ENCODE measurements around the gene ZNF234. TPM values are rescaled to one million over a fixed set of nuclear protein-coding genes. Genes with fewer than 3 reads are reported as not detected.
"Not testable (repeated sequence)": the region's sequence is repeated elsewhere in the genome, so short reads cannot be mapped to it uniquely, and the experiment has no call there.

ZNF234 gene
- total RNA-seq, result 1 to 10 TPM; 8.1 to 9.6 TPM
- long read RNA-seq, full-length matches to known transcripts, result 10 of 12 reads
- long read RNA-seq, partial matches to known transcripts, result 0 of 12 reads
- long read RNA-seq, other reads (novel, unspliced or antisense), result 2 of 12 reads

- ATAC-seq, result peak; percentile 99
These were observed at the start of gene ZNF234 for GRCh38 chr19:44141191-44142058. TSS of gene ZNF234 (plus strand) at chr19:44141554. CDS start at chr19:44144633, 3,079 bp downstream.

GRCh38 chr19:44092108-44092507 lies 49.2 kb upstream of the ZNF234 start:
- no peak for ATAC-seq
- DNase-seq, result no peak
- intact Hi-C loops (cut with DNase I), result no loop called here

More at GRCh38 chr19:44141191-44142058, at the start of gene ZNF234:
- intact Hi-C loops (cut with DNase I), result no loop called here
- DNase-seq, result peak; percentile 91

GRCh38 chr19:44093931-44094765 lies 47.2 kb upstream of the ZNF234 start, which contains the start of gene ZNF224:
TSS of gene ZNF224 (plus strand) at chr19:44094361. CDS start at chr19:44097874, 3,513 bp downstream.
- ATAC-seq (peak; percentile 99 to 100), DNase-seq (peak; percentile 93)
- intact Hi-C loops (cut with DNase I), result no loop called here

GRCh38 chr19:44107751-44108150 lies 33.6 kb upstream of the ZNF234 start:
- ATAC-seq, result no peak
- intact Hi-C loops (cut with DNase I), result no loop called here

DNA sequence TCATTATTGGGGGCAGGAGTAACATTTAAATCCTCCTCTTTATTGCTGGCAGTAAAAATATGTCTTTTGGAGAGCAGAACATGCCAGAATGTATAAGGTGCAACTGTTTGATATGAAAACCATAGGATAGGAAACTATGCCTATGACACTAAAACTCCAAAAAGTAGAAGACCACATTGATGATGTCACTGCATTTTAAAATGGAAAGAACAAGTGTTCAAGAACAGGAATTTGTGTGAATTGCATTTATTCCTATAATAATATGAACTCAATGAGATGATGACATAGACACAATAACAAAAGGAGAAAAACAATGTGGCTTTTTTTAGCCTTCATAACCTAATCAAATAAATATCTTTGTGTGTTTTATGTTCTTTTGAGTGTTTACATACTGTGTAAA lies 31.9 kb upstream of the ZNF234 start:
- DNase-seq, result no peak
- intact Hi-C loops (cut with DNase I), result no loop called here
- no peak for ATAC-seq

More at GRCh38 chr19:44107751-44108150, 33.6 kb upstream of the ZNF234 start:
- no peak for DNase-seq

DNA sequence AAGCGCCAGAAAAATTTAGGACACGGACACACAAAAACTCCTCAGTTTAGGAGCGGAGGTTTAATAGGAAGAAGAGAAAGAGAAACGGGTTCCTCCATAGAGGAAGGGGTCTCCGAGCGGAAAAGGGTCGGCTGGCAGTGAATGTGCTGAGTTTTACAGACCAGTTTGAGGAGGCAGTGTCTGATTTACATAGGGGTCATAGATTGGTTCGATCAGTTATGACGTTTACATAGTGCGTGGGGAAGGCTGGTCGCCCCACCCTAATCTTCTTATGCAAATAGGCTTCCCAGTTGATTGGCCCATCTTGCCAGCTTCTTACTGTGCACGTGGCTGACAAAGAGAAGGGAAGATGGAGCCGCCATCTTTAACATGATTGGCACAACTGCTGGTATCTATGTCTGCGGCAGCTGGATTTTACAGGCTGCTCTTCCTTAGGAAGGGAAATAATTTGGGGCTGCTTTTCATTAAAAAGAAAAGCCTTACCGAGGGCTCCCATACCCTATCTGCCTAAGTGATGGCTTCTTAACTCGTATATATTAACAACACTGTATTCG lies 29.4 kb upstream of the ZNF234 start:
- ATAC-seq (no peak), DNase-seq (peak; percentile 37)
- intact Hi-C loops (cut with DNase I), result loop anchor here in 1 of 2 donors (5.0 kb wide), 1 partner anchor 195 kb away; the partner anchor contains the start of gene ZNF235

DNA sequence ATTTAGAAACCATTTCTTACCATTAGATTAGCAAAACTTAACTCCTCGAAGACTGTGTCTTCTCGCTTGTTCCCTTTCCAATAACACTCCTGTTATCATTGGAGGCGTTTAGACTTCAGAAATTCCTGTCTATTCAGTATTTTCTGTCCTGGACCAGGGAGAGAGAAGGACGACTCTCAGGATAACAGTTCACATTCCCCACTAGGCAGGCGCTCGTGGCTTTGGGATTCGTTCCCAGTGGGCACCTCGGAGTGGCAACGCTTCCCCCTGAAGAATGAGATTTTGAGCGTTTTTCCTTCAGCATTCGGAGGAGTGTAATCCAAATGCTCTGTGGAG lies 28.6 kb upstream of the ZNF234 start:
- no peak for ATAC-seq
- no peak for DNase-seq
- intact Hi-C loops (cut with DNase I), result loop anchor here in 1 of 2 donors (5.0 kb wide), 1 partner anchor 195 kb away; the partner anchor contains the start of gene ZNF235

DNA sequence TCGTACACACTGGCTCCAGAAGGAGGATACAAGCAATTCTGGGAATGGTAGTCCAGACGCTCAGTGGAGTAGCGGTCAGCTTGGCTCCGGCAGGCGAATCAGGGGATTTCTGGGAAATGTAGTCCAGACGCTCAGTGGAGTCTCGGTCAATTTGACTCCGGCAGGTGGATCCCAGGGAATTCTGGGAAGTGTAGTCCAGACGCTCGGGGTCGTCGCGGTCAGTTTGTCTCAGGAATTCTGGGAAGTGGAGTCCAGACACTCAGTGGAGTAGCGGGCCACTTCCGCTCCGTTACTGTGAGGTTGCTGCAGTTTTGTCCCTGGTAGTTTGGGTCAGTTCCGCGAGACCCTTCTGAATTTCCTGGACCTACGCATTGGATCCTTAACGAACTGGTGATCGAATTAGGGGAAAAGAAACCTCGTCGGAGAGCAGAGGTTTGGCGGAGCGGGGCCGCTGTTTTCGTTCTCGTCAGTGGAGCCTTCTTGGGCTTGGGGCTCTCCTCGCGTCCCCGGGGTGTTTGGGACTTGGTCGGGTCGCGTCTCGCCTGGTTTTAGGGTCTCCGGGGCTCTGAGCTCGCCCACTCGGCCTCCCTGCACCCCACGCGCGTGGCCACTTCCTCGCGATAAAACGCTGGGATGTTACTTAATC lies 28.1 kb upstream of the ZNF234 start, which contains the start of gene ZNF225:
Gene ZNF225 (plus strand): TSS at position 262 of the 646 bp plus-strand sequence. CDS start 2,429 bp downstream, outside the sequence.
- DNase-seq (peak; percentile 95), ATAC-seq (peak; percentile 99)
- intact Hi-C loops (cut with DNase I), result loop anchor here in 1 of 2 donors (5.0 kb wide), 1 partner anchor 194 kb away; the partner anchor contains the start of gene ZNF235

DNA sequence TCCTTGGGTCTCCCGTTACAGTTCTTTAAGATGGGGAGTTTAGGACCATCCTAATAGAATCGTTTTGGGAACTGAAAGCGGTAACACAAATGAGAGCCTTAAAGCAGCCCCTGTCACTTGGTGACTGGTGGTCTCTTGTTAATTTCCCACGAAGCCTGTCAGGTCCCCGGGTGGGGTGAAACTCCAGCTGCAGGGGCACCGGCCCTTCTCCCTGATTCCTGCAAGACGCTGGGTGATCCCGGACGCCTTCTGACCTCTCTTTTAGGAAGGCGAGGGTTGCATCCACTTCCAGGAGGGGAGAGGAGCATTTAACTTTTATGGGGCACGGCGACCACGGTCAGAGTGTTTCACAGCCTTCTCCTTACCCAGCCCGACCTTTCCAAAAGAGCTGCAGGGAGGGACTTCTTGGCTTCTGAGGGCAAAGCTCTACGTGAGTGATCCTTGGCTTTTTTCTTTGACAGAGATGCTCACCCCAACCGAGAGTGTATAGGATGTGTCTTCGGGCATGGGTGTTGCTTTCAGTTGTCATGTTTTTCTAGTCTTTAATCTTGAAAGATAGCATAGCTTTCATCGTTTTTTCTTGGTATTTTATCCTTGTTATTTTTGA lies 27.5 kb upstream of the ZNF234 start:
- peak; percentile 30 for DNase-seq
- peak in 1 of 2 donors; percentile 2 for ATAC-seq
- intact Hi-C loops (cut with DNase I), result loop anchor here in 1 of 2 donors (5.0 kb wide), 1 partner anchor 193 kb away; the partner anchor contains the start of gene ZNF235

- intact Hi-C loops (cut with DNase I); DNase-seq; ATAC-seq: not testable (repeated sequence)
These were observed 20.2 kb upstream of the ZNF234 start for GRCh38 chr19:44121162-44121561.

DNA sequence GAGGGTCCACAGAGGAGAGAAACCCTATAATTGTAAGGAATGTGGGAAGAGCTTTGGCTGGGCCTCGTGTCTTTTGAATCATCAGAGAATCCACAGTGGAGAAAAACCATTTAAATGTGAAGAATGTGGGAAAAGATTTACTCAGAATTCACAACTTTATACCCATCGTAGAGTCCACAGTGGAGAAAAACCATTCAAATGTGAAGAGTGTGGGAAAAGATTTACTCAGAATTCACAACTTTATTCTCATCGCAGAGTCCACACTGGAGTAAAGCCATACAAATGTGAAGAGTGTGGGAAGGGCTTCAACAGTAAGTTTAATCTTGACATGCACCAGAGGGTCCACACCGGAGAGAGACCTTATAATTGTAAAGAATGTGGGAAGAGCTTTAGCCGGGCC lies 9.4 kb upstream of the ZNF234 start:
- DNase-seq (no peak), ATAC-seq (no peak)
- intact Hi-C loops (cut with DNase I), result no loop called here

DNA sequence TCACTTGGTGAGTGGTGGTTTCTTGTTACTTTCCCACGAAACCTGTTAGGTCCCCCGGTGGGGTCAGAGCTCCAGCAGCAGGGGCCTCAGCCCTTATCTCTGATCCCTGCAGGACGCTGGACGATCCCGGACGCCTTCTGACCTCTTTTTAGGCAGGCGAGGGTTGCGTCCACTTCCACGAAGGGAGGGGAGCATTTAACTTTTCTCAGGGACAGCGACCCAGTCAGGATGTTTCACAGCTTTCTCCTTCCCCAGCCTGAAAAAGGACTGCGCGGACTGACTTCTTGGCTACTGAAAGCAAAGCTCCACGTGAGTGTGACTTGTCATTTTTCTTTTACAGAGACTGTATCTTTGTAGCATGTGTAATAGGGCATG lies 692 bp downstream of the ZNF234 start:
- DNase-seq, result no peak
- intact Hi-C loops (cut with DNase I), result no loop called here
- peak; percentile 30 to 38 for ATAC-seq

- DNase-seq (no peak), ATAC-seq (no peak)
- intact Hi-C loops (cut with DNase I), result no loop called here
These were observed 8.4 kb downstream of the ZNF234 start for GRCh38 chr19:44149776-44150175.

DNA sequence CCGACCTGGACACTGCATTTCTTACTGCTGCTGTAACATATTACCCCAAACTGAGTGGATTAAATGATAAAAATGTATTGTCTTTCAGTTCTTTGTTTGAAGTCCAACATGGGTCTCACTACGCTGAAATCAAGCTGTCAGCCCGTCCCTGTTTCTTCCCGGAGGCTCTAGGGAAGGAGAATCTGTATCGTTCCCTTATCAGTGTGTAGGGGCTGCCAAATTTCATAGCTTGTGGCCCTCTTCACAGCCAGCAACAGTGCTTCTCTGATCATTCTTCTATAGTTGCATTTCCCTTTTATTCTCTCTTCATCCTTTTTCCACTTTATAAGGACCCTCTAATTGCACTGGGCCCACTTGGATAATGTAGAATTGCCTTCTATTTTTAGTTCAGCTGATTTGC lies 10.1 kb downstream of the ZNF234 start:
- no peak for ATAC-seq
- intact Hi-C loops (cut with DNase I), result no loop called here
- DNase-seq, result no peak

- intact Hi-C loops (cut with DNase I), result no loop called here
- DNase-seq, result no peak
- ATAC-seq, result no peak
These were observed 15.1 kb downstream of the ZNF234 start for GRCh38 chr19:44156475-44156874.

- DNase-seq (no peak), ATAC-seq (no peak)
- intact Hi-C loops (cut with DNase I), result loop anchor here in 1 of 2 donors (2.0 kb wide), 1 partner anchor 43 kb away; no protein-coding TSS in a partner anchor
These were observed 22.4 kb downstream of the ZNF234 start for GRCh38 chr19:44163789-44164188.

DNA sequence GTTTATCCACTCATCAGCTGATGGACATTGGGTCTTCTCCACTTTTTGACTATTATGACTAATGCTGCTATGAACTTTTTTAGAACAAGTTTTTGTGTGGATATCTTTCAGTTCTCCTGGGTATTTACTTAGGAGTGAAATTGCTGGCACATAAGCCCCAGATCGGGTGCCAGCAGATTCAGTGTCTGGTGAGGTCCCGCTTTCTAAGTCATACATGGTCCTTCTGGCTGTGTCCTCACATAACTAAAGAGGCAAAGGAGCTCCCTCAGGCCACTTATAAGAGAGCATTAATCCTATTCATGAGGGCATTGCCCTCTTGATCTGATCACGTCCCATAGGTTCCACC lies 22.9 kb downstream of the ZNF234 start:
- ATAC-seq, result peak in 1 of 2 donors; percentile 2
- intact Hi-C loops (cut with DNase I), result loop anchor here in 1 of 2 donors (2.0 kb wide), 1 partner anchor 43 kb away; no protein-coding TSS in a partner anchor
- DNase-seq, result no peak
